ENCODE data around the gene PEX26. TPM values are rescaled to one million over a fixed set of nuclear protein-coding genes. Genes with fewer than 3 reads are reported as not detected.
"Not testable (repeated sequence)": the region's sequence is repeated elsewhere in the genome, so short reads cannot be mapped to it uniquely, and the experiment has no call there.

The PEX26 gene
- total and polyA plus RNA-seq, 9 of the 15 experiments (the other 6 are each of a cell fraction or from before 2014, with no cell fraction given): 0.35 to 39.6 (median 17.4) TPM

- POLR2A ChIA-PET: interaction anchor here (1.3 to 1.7 kb wide), 2 partner anchors 9 to 11 kb away, joined by 3 to 6 read pairs; partner anchors contain the start of gene USP18
Observed at GRCh38 chr22:18141004-18141403, 63.2 kb downstream of the PEX26 start.

GRCh38 chr22:18144105-18144504 lies 66.3 kb downstream of the PEX26 start:
- DNase-seq (ENCODE audit: extremely low read depth in 1 of 4, low spot score in 3 of 4) (no peak), FAIRE-seq (no peak), ATAC-seq (no peak)
- Histone ChIP-seq H3K4me3 (no peak overlapping the region), H3K27me3 (ENCODE audit: control insufficient read depth in 2 of 2, insufficient read depth in 2 of 2, low read length in 2 of 2) (peaks cover 9 to 29% of the 10 kb centered on the region in 2 experiments), H3K9me1 (ENCODE audit: control insufficient read depth, insufficient read depth, low read length) (no peaks in the 10 kb centered on the region), H3K4me2 (ENCODE audit: insufficient read depth, low read length) (no peak overlapping the region), H4K20me1 (replicated peaks; ENCODE audit: control insufficient read depth, insufficient read depth, low read length) (no peaks in the 10 kb centered on the region), H3K9ac (ENCODE audit: insufficient read depth in 1 of 2, low read depth in 2 of 2, low read length in 2 of 2) (no peak overlapping the region), H3K36me3 (ENCODE audit: control insufficient read depth, insufficient read depth, low read length) (no peaks in the 10 kb centered on the region), H2AFZ (ENCODE audit: low read depth, low read length) (no peak overlapping the region), H3K27ac (ENCODE audit: extremely low read depth, low read depth, low read length) (no peak overlapping the region), H3K4me1 (replicated peaks in 1 of 2; ENCODE audit: control insufficient read depth in 2 of 2, insufficient read depth in 2 of 2, low read length in 2 of 2) (no peaks in the 10 kb centered on the region; a peak in 1 of 5 replicates), H3K79me2 (ENCODE audit: control insufficient read depth, insufficient read depth, low read length) (no peaks in the 10 kb centered on the region), H3K9me3 (replicated peaks; ENCODE audit: control insufficient read depth, insufficient read depth, low read depth, low read length) (no peaks in the 10 kb centered on the region; the same call in 1 of the 2 replicates)
- in situ Hi-C loops (cut with MboI): no loop called here
- ChIA-PET POLR2A (no interaction called here), CTCF (ENCODE audit: low intra/inter-chr PET ratio) (no interaction called here)
- no TSS peak for BruUV-seq (replicated peaks)
- intact Hi-C loops (cut with micrococcal nuclease): no loop called here
- TF ChIP-seq ZNF444 (CRISPR knock-in tag; IDR thresholded peaks at IDR 0.05): no peak
- no peak for TF ChIP-seq SETDB1 (IDR thresholded peaks at IDR 0.05; ENCODE audit: low read length)
- no peak for TF ChIP-seq RREB1 (CRISPR knock-in tag; IDR thresholded peaks at IDR 0.05)

More at GRCh38 chr22:18141004-18141403, 63.2 kb downstream of the PEX26 start:
- H3K4me1 ChIP-seq (replicated peaks in 1 of 2; ENCODE audit: control insufficient read depth in 2 of 2, insufficient read depth in 2 of 2, low read length in 2 of 2); CTCF ChIA-PET (ENCODE audit: low intra/inter-chr PET ratio); H3K9me1 ChIP-seq (ENCODE audit: control insufficient read depth, insufficient read depth, low read length); H3K79me2 ChIP-seq (ENCODE audit: control insufficient read depth, insufficient read depth, low read length); DNase-seq (ENCODE audit: extremely low read depth in 1 of 4, low spot score in 3 of 4); H3K9me3 ChIP-seq (replicated peaks; ENCODE audit: control insufficient read depth, insufficient read depth, low read depth, low read length); H4K20me1 ChIP-seq (replicated peaks; ENCODE audit: control insufficient read depth, insufficient read depth, low read length); H2AFZ ChIP-seq (ENCODE audit: low read depth, low read length); H3K36me3 ChIP-seq (ENCODE audit: control insufficient read depth, insufficient read depth, low read length); H3K9ac ChIP-seq (ENCODE audit: insufficient read depth in 1 of 2, low read depth in 2 of 2, low read length in 2 of 2); BruUV-seq (replicated peaks); H3K27ac ChIP-seq (ENCODE audit: extremely low read depth, low read depth, low read length); H3K4me3 ChIP-seq; FAIRE-seq; ATAC-seq; in situ Hi-C loops (cut with MboI); H3K4me2 ChIP-seq (ENCODE audit: insufficient read depth, low read length); intact Hi-C loops (cut with micrococcal nuclease): not testable (repeated sequence)
- WGBS (ENCODE audit: insufficient coverage, low coverage, missing lambda C conversion rate): 38% methylated on average over 5 of the region's 6 CpGs
- TF ChIP-seq ZNF316 (IDR thresholded peaks at IDR 0.05) (peak; percentile 31; the same call in 1 of the 2 replicates), C11orf30 (IDR thresholded peaks at IDR 0.05; ENCODE audit: low read depth) (peak; percentile 9; the same call in 1 of the 2 replicates), NFYB (IDR thresholded peaks at IDR 0.05; ENCODE audit: extremely low read depth, insufficient read length) (peak; percentile 81), RBM25 (IDR thresholded peaks at IDR 0.05; ENCODE audit: low read depth, low read length, severe bottlenecking) (peak; percentile 10)
- peaks cover 4 to 12% of the 10 kb centered on the region in 2 experiments; a peak in 4 of 5 replicates for H3K27me3 ChIP-seq (ENCODE audit: control insufficient read depth in 2 of 2, insufficient read depth in 2 of 2, low read length in 2 of 2)
